Renal pelvis (tissue), 4 donors: Measurements from ENCODE around the gene PDP2. TPM values are rescaled to one million over a fixed set of nuclear protein-coding genes. Genes with fewer than 3 reads are reported as not detected.

ENCODE experiments used
- DNase-seq: peaks from one replicate; pipeline ENCODE4 v3.0.0-alpha.2; 2013
- polyA plus RNA-seq, 3 donors: library from polyadenylated mRNA; unstranded; fragments of 120-200 nt; gene quantifications; one replicate each; pipeline ENCODE4 v1.2.1, GENCODE V29; 2013; ENCODE audit not compliant: insufficient read length in 3 of 3

PDP2 gene
- polyA plus RNA-seq, 3 donors, result 12.2 to 16.1 (median 14.3) TPM

DNA sequence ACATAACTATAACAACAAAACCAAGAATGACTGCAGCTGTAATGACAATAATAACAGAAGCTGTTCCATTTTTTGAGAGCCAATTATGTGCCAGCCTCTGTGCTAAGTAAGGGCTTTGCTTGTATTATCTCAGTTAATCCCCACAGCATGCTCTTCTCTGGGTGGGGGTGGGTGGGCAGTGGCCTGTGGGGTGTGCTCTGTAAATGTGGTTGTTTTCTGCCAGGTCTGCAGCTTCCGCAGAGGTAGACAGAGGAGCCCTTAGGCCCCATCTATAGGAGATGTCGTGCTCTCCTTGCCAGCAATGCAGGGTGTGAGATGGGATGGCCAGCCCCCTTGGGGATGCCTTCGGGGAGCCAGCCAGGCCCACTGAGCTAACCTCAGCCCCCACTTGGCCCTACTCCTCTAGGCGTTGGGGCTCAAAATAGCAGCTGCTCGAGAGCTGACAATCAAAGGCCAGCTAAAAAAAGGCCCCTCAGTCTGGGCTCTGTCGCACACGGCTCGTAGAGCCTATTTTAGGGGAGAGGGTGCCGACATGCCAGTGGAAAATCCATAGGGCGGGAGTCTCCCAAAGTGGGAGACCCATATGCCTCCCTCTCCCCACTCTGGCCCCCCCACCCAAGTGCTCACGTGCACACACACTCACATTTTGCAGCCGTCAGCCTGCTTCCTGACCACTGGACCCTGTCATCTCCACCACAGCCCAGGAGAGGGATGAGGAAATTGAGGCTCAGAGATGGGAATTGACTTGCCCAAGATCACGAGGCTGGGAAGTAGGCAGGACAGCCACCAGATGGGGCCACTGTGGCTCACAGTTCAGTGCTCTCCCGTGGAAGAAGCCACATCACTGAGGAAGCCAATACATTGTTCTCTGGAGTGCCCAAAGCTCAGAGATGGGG, 22.6 kb downstream of the PDP2 start:
- DNase-seq, result no peak

GRCh38 chr16:66903544-66904427, 23.5 kb downstream of the PDP2 start:
- no peak for DNase-seq

GRCh38 chr16:66904428-66904845, 24.1 kb downstream of the PDP2 start:
- DNase-seq, result no peak

DNA sequence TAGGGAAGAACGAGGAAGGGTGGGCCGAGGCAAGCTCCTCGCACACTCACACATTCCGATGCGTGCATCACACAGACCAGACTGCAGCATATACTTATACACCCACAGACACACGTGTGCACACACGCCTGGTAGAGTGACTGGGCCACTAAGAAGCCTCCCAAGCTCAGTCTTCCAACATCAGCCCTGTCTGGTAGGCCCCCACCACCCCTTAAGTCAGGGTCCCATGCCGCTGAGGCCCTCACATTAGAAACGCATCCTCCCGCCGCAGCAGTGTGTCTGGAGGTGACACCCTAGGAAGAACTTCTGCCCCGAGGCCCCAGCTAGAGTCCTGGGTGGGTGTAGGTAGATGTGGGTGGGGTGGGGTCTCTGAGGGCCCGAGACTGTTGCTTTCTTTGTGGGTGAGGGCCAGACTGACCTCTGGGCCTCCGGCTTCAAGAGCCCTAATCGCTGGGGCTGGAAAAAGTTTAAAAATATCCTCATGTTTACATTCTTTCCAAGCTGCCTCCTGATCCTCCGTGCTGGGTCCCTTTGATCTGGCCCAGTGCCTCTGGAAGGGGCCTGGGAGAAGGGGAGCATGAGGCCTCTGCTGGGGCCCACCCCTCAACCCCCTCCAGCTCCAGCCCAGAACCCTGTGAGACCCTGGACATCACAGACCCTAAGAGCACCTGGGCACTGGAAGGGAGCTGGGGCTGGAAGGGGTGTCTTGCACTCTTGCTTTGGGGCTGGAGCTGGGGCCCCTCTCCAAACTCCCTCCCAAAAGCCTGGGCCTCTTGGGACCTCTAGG, 24.7 kb downstream of the PDP2 start:
- DNase-seq, result no peak

GRCh38 chr16:66905633-66906539, 25.6 kb downstream of the PDP2 start:
- DNase-seq, result peak; percentile 68

DNA sequence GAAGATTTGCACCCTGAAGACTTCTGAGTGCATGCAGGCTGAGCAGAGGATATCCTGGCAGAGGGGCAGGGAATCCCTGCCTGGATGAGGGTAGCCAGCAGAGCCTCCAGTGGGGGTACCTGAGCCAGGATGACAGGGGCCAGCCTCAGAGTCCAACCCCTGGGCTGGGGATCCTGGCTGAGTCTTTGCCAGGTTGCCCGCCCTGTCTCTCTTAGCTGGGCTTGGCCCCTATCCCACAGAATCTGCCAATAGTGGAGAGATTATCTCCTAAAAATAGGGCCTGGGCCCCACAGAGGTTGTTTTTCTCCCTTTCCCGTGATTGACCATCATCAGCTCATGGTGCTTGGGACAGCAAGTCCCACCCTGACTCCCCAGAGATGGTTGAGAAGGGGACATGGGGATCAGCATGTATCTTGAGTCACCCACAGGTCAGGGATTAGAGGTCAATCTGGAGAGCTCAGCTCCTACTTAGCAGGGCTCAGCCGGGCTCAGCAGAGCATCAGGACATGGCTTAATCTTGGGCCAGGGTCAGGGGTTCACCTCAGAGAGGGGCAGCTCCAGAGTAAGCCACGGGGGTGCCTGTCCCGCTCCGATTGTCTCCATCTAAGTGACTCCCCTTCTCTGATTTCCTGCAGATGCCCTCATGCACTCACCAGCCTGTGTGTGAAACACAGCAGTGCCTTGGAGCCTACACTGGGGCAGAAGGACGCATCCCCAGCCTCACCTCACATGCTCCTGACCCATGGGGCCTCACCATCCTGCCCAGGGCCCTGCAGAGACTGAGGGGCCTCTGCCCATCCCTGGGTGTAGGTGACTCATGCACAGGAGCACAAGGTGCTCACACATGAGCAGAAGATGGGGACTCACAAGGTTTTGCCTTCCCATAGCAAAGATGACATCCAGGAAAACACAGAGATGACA, 26.9 kb downstream of the PDP2 start:
- no peak for DNase-seq

- no peak for DNase-seq
Observed at GRCh38 chr16:66908116-66908515, 27.8 kb downstream of the PDP2 start.

- no peak for DNase-seq
Observed at GRCh38 chr16:66908762-66909559, 28.6 kb downstream of the PDP2 start.

DNA sequence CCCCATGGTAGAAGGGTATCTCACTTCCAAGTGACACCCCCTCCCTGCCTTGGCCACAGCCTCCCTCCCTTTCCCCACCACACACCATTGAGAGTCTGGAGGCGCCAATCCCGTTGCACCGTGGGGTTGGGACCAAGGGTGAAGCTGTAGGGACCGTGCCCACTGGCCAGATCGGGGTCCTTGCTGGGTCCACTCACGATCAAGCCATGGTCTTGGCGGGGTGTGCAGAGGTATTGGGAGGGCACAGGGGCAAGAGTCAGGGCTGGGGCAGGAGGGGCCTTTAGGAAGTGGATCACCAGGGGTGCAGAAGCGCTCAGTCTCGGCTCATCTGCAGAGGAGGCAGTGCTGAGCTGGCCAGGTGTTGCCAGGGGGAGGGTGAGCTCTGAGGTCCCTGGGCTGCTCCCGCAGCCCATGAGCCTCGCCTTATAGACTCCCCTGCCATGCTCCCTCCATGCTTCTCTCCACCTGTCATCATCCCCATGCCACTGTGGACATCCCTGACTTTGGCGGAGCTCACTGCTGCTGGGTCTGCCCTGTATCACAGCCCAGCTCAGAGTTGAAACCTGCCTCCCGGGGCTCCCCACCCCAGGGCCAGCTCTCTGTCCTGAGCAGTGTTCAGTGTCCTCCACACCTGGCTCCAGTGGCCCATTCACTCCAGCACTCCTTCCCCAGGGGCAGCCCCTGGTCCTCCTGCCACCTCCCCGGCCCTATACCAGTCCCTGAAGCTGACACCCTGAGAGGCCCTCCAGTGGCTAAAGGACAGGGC, 30.0 kb downstream of the PDP2 start:
- no peak for DNase-seq

DNA sequence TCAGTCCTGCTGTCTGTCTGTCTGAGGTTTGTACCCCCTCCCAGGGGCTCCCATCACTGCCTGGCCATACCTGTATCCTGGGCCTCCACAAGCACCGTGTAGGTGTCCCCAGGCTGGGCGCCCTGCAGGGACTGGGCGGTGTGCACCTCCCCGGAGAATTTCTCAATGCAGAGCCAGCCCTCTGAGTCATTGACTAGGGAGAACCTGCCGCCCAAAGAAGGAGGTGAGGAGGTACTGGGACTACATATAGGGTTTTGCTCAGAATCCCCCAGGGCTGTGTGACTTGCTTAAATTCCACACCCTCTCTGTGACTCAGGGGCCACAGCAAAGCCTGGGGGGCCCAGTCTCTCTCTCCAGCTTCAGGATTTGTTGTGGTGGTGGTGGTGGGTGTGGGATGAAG, 30.8 kb downstream of the PDP2 start:
- no peak for DNase-seq

DNA sequence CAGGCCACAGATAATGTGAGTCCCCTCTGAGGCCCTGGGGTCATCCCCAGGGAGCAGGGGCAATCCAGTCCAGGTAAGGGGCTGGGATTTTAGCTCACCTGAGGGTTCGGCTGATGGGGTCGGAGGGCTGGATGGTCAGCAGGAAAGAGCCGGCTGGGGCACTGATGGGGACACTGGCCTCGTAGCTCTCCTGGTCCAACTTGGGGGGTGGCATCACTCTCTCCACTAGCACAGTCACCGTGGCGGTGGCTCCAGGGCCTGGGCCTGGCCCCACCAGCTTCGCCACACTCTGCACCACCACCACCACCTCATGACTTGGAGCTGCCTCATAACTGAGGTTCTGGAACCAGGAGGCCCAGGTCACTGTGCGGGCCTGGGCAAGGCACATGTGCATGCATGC, 31.5 kb downstream of the PDP2 start:
- DNase-seq, result no peak

DNA sequence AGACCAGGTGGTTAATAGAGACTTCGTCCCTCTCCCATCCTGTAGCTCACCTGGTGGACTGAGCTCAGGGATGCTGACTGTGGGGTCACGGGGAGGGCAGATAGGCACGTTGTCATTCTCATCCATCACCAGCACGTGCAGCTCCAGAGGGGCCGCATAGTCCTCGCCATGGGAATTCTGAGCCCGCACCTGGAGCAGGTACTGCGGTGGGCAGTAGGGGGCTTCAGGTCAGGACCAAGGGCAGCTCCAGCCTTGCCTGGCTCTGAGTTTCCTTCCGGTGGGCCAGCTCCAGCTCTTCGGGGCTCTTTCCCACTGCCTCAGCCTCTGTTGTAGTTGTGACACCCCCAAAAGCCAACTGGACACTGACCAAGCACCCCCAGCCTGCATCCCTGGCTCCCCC, 32.8 kb downstream of the PDP2 start:
- DNase-seq, result no peak

DNA sequence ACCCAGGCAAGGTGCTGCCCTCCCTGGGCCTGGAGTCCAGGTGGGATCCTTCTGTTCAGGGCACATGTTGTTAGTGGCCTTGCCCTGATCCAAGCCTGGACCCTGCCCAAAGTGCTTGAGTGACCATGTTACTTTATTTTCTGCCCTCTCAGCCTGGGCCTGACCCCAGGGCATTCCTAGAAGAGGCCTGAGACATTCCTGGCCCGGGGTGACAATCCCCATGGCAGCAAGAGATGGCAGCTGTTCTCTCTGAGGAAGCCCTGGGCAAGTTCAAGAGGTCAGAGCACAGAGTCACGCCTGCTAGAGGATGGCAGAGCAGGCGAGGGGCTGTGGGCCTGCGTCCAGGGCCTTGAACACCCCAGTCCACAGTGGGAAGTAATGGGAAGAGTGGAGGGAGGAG, 33.4 kb downstream of the PDP2 start:
- DNase-seq, result no peak

GRCh38 chr16:66914541-66914940, 34.2 kb downstream of the PDP2 start:
- no peak for DNase-seq

DNA sequence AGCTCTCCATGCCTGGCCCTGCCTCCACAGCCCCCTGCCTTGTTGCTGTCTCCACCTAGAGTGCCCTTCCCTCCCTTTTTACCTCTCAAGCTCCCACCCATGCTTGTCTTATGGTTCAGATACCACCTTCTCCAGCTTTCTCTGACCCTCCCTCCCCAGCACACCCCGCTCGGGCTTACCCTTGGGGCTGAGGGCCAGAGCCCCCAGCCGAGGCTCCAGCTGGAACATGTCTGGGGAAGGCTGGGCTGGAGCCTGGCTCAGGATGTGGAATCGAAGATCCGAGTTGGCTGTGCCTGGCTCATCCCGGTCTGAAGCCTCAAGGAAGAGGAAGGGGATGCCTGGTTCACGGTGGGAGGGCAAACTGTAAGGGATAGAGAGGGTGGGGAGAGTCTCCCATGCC, 34.7 kb downstream of the PDP2 start:
- no peak for DNase-seq

GRCh38 chr16:66916518-66916917, 36.2 kb downstream of the PDP2 start:
- DNase-seq, result no peak

- DNase-seq, result no peak
Observed at GRCh38 chr16:66917741-66918140, 37.4 kb downstream of the PDP2 start.

GRCh38 chr16:66918355-66918754, 38.0 kb downstream of the PDP2 start:
- DNase-seq, result no peak
